SK-N-DZ (cell line): Measurements from ENCODE around the gene OPCML.
A peak's percentile ranks its signal among the peaks of the same experiment; 100 is the strongest.

Experiments used
- DNase-seq: peaks from one replicate; pipeline ENCODE4 v3.0.0-alpha.2; 2015; ENCODE audit warnings: low spot score

The OPCML gene

GRCh38 chr11:132632641-132633124 is 899.6 kb downstream of the OPCML start:
- DNase-seq, result no peak

GRCh38 chr11:132631989-132632388 is 900.3 kb downstream of the OPCML start:
- no peak for DNase-seq

DNA sequence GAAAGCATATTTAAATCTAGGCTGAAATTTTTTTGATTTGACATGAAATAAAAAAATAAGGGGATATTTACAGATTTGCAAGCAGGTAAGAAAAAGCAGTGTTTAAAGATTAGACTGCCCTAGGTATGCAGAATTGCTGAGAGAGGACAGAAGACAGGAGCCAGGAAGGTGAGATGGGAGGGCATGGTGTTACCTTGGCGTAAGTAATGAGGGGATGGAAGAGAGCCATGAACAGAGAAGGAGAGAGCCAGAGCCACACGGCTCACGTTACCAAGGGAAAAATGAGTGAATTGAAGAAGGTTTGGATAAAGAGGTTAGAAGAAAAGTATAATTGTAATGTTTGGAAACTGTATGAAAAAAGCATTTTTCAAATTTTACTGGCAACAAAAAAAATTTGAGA is 904.3 kb downstream of the OPCML start:
- no peak for DNase-seq

- DNase-seq, result no peak
Measured at GRCh38 chr11:132626446-132626845, 905.9 kb downstream of the OPCML start.

DNA sequence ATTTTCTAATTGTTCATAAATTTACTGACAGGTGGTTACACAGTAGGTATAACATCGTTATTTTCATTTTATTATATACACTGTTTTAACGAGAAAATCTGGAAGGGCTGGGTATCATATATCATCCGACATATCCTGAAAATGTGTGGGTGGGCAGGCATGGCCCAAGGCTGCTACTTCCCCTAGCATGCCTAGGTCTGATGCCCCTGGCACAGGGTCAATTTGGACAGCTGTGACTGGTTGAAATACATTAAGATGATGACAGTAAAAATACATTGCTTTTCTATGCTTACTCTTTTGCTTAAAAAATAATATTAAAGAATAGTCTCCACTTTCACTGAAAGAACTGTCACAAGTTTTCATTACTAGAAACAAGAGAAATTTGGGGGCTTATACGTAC is 908.8 kb downstream of the OPCML start:
- DNase-seq, result no peak

GRCh38 chr11:132621976-132622580 is 910.2 kb downstream of the OPCML start:
- DNase-seq, result no peak

DNA sequence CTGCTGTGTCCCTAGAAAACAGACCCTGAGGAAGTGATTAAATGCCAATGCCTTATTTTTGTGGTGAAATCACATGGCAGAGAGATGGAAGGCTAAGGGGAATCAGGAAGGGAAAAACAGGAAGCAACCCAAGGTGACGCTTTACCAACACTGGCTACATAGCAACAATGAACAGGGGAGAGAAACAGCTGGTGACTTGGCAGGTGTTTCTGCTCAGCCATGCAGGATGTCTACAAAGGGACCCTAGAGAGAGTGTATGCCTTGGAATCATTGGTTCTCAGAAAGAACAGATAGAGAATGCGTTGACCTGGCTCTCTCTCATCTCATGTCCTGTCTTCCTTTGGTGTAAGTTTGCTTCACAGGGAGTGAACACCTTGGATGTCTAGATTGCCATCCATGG is 911.9 kb downstream of the OPCML start:
- no peak for DNase-seq

DNA sequence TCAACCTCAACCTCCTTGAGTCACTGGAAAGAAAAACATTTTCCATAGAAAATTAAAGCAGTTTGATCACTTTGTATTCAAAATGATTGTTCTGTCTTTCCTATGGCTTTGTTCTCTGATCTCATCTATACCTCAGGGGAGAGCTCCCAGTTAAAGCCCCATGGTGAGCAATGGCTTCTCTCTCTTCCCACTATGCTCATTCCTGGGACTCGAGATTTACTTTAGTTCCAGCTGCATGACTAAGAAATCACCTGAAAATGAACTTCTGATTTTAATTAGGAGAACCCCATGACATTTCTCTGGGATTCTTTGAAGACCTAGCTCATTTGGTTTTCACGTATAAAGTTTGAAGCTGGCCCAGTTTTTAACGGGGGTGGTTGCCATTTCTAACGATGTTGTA is 921.5 kb downstream of the OPCML start:
- no peak for DNase-seq

DNA sequence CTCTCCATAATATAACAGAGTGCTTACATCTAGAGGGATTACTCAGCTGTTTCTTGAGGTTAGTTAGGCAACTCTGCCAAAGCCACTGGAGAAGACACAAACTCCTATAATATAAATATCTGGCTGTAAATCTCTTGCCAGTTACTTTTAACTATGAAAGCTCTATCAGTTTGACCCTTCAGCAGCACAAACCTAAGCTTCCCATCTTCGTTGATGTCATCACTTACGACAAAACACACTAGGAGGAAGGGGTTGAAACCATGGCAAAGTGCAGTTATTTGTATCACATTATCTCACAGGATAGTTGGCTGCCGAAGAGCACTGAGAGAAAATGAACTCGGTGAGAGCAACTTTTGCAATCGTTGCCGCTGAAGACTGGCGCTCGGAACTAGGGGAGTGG is 922.1 kb downstream of the OPCML start:
- DNase-seq, result no peak

DNA sequence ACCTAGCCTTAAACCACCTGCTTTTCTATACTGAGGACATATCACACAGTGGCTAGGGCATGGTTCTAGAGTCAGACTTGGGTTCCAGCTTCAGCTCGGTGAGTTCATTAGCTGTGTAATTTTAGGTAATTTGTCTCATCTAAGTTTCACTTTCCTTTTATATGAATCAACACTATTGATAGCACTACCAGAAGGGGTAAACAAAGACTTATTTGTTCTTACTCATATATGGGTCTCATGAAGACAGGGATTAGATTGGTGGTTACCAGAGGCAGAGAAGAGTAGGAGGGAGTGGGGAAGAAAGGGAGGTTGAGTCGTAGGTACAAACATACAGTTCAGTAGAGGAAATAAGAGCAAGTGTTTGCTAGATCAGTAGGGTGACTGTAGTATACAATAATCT is 924.7 kb downstream of the OPCML start:
- no peak for DNase-seq

GRCh38 chr11:132605825-132606570 is 926.3 kb downstream of the OPCML start:
- DNase-seq, result no peak

DNA sequence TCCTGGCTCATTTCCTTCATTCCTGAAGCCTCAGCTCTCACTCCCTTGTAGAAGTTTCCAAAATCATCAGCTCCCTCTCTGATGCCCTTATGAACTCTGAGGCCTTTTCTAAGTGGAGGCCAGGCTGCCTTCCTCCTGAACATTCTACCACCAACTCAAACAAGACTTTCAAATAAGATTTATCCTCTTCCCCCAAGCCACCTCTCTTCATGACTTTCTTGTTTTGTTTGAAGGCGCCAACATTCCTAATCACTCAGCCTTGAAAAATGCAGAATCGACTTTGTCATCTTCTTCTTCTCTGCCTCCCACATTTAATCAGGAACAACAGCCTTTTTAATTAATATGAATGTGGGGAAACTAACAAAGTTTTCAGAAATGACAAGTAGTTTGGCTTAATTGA is 927.9 kb downstream of the OPCML start:
- DNase-seq, result no peak

DNA sequence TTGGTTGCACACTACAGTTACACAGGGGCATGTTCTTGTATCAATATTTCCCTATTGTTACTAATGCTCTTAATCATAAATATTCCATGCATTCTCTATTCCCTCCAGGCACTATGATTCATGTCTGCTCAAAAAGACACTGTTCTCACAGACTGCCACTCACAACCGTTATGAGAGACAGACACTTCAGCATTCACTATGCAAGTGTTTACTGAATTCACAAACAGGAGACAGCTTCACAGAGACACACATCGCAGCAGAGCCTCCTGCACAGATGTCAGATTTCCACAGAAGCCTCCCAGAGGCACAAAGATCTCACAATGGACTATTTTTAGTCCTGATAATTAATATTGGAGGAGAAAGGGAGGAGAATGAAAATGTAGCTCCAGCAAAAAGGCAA is 930.4 kb downstream of the OPCML start:
- DNase-seq, result no peak

- peak; percentile 5 for DNase-seq
Measured at GRCh38 chr11:132595711-132596134, 936.6 kb downstream of the OPCML start.

GRCh38 chr11:132595246-132595645 is 937.1 kb downstream of the OPCML start:
- DNase-seq, result no peak

GRCh38 chr11:132590986-132591385 is 941.3 kb downstream of the OPCML start:
- no peak for DNase-seq

- DNase-seq, result no peak
Measured at GRCh38 chr11:132590554-132590953, 941.7 kb downstream of the OPCML start.

- DNase-seq, result no peak
Measured at GRCh38 chr11:132589791-132590190, 942.5 kb downstream of the OPCML start.

DNA sequence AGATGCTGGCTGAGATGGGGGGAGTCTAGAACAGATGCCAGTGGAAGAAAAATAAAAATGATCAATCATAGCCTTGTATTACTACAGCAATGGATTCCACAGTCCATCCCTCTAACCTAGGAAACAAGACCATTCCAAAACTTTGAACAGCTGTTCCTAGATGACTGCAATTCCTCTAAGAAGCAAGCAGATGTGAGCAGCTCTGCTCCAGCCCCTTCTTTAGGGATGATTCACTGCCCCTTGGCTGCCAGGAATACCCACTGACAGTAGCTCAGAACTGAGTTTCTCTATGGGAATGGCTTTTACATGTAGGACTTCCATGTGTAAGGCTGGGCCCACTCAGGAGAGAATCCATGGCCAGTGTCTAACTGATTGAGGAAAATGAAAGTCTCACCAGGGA is 943.9 kb downstream of the OPCML start:
- no peak for DNase-seq

DNA sequence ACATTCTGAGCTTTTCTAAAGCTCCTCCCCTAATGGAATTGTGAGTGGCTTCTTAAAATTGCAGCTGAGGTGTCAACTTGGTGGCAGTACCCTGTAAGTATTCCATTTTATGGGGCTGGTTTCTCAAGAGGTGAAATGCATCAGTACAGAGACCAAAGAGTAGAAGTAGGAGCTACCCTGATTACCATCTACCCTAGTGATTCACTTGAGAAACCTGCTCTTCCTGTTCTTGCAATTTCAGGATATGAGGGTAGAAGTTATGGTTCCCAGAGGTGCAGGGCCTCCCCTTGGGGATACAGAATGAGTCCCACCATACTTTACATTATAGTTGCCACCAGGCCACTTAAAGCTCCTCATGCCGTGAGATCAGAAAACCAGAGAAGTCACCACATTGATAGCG is 944.6 kb downstream of the OPCML start:
- DNase-seq, result no peak

DNA sequence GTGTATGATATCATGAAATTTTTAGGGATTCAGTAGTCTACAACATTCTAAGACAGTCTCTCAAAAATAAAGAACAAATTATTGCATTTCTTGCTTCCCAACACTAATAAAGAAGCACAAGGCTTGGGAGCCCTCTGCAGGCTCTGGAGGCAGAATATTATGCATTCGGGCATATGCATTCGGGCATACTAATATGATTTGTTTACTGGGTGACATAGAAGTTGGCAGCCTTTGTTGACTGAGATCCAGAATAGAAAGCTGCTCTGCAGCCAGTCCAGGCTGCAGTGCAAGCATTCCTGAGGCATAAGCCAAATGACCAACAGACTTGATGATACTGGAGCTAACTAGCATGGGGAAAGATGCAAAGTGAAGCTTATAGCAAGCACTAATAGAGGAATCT is 945.5 kb downstream of the OPCML start:
- DNase-seq, result no peak

DNA sequence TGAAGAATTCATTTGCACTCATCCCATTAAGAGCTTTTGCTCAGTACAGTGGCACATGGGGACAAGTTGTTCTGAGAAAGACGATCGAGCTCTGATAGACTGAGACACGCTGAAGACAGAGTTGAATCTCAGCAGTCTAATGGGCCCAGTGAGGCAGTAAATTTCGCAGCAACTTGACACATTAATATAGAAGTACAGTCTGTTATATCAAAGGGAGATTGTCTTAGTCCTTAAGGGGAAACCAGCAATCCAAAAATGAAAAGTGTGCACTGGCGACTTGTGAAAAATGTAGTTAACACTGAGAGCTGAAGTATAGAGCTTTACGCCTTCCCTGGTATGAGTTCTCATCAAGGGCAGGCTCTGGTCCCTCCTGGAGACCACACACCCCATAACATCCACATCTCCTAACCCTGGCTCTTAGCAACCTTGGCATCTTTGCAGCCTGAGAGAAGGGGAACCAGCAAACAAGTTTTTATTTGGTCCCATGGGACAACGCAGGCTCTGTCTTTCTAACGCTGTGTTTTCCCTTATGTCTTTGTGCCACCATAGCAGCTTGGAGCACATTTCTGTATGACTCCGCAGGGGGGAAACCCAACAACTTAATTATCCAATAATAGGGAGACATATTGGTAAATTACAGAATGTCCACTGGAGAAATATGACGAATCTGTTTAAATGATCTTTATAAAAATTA is 952.5 kb downstream of the OPCML start:
- DNase-seq, result no peak

GRCh38 chr11:132579136-132579535 is 953.2 kb downstream of the OPCML start:
- DNase-seq, result no peak
